IMR-90 (cell line): ENCODE measurements around the gene GRID2IP. TPM values are rescaled to one million over a fixed set of nuclear protein-coding genes. Genes with fewer than 3 reads are reported as not detected.

Source experiments
- ATAC-seq: fragments of 200-7000 bp; cut with Tn5 transposase; 2 replicates; pipeline ENCODE4 v1.9.1; 2020; ENCODE audit warnings: low read depth, mild to moderate bottlenecking, moderate library complexity
- BruUV-seq: library from RNA; stranded (reverse); fragments of 400-500 nt; replicated peaks from 2 replicates; lab custom pipeline; 2021; lab: Mats Ljungman, UMichigan
- CTCF ChIA-PET: fragments of 300-600 bp; formaldehyde crosslinking; extraction: SDS; loops from one replicate; lab custom pipeline; 2021; ENCODE audit warnings: antibody characterized with exemption; lab: Yijun Ruan, JAX
- POLR2A ChIA-PET: fragments of 300-600 bp; sonication (Branson Sonifier 250); formaldehyde crosslinking; loops from one replicate; lab custom pipeline; 2022; ENCODE audit warnings: antibody characterized with exemption; ENCODE audit not compliant: unreplicated experiment; lab: Charles Lee
- DNase-seq: peaks from one replicate; pipeline ENCODE4 v3.0.0; 2013
- H2AFZ ChIP-seq: replicated peaks from 2 replicates; pipeline ENCODE3; 2013; ENCODE audit warnings: low read length, mild to moderate bottlenecking; ENCODE audit not compliant: poor library complexity
- H2AK5ac ChIP-seq: 2 replicates; pipeline ENCODE4 v1.6.1; 2013; ENCODE audit warnings: low read depth, low read length, inconsistent platforms
- H2AK9ac ChIP-seq: replicated peaks from 2 replicates; pipeline ENCODE3; 2013; ENCODE audit warnings: mild to moderate bottlenecking, low read depth, low read length, moderate library complexity; ENCODE audit not compliant: poor library complexity
- H2BK120ac ChIP-seq: 2 replicates; pipeline ENCODE4 v1.6.1; 2013; ENCODE audit warnings: low read depth, low read length, inconsistent platforms
- H2BK15ac ChIP-seq: 3 replicates; pipeline ENCODE4 v1.6.1; 2013; ENCODE audit warnings: low read depth, low read length, inconsistent platforms
- H2BK20ac ChIP-seq: 2 replicates; pipeline ENCODE4 v1.6.1; 2013; ENCODE audit warnings: low read depth, mild to moderate bottlenecking, inconsistent platforms, low read length, moderate library complexity
- H2BK5ac ChIP-seq: 2 replicates; pipeline ENCODE4 v1.6.1; 2013; ENCODE audit warnings: mild to moderate bottlenecking, low read depth, low read length, inconsistent platforms; ENCODE audit not compliant: poor library complexity, severe bottlenecking
- H3K14ac ChIP-seq: replicated peaks from 2 replicates; pipeline ENCODE4 v1.6.1; 2013; ENCODE audit warnings: low read depth, low read length, inconsistent platforms
- H3K18ac ChIP-seq: 2 replicates; pipeline ENCODE4 v1.6.1; 2013; ENCODE audit warnings: low read depth, low read length, control low read depth
- H3K23ac ChIP-seq: 2 replicates; pipeline ENCODE4 v1.6.1; 2013; ENCODE audit warnings: low read depth, low read length, inconsistent platforms
- H3K27ac ChIP-seq: 2 replicates; pipeline ENCODE4 v1.5.1; 2013; ENCODE audit warnings: mild to moderate bottlenecking, control low read depth, low read length; ENCODE audit not compliant: insufficient read depth
- H3K27me3 ChIP-seq: 2 replicates; pipeline ENCODE4 v1.6.1; 2013; ENCODE audit warnings: low read length; ENCODE audit not compliant: control insufficient read depth, insufficient read depth
- H3K36me3 ChIP-seq: 2 replicates; pipeline ENCODE4 v1.6.1; 2013; ENCODE audit warnings: low read length, mixed read lengths; ENCODE audit not compliant: control insufficient read depth, insufficient read depth
- H3K4ac ChIP-seq: 2 replicates; pipeline ENCODE4 v1.6.1; 2013; ENCODE audit warnings: low read depth, low read length, inconsistent platforms
- H3K4me1 ChIP-seq: 2 replicates; pipeline ENCODE4 v1.6.1; 2013; ENCODE audit warnings: low read length, mixed read lengths; ENCODE audit not compliant: control insufficient read depth, insufficient read depth
- H3K4me2 ChIP-seq: 2 replicates; pipeline ENCODE4 v1.6.1; 2013; ENCODE audit warnings: low read depth, mild to moderate bottlenecking, control low read depth, low read length, moderate library complexity
- H3K4me3 ChIP-seq: 2 replicates; pipeline ENCODE4 v1.5.1; 2013; ENCODE audit warnings: low read depth, mild to moderate bottlenecking, control low read depth, low read length, moderate library complexity; ENCODE audit not compliant: insufficient read depth
- H3K56ac ChIP-seq: 2 replicates; pipeline ENCODE4 v1.6.1; 2013; ENCODE audit warnings: low read length, inconsistent platforms; ENCODE audit not compliant: insufficient read depth; ENCODE audit errors: extremely low read depth
- H3K79me1 ChIP-seq, 2 experiments: 2 replicates each; pipeline ENCODE4 v1.6.1; 2013; ENCODE audit warnings: low read length in 2 of 2, inconsistent platforms in 1 of 2, low read depth in 1 of 2
- H3K9ac ChIP-seq: 2 replicates; pipeline ENCODE4 v1.6.1; 2013; ENCODE audit warnings: low read depth, low read length, control low read depth
- H3K9me1 ChIP-seq: 2 replicates; pipeline ENCODE4 v1.6.1; 2013; ENCODE audit warnings: low read length, inconsistent platforms; ENCODE audit not compliant: insufficient read depth
- H3K9me3 ChIP-seq: 2 replicates; pipeline ENCODE4 v1.6.1; 2013; ENCODE audit warnings: low read length; ENCODE audit not compliant: control insufficient read depth, insufficient read depth
- H4K20me1 ChIP-seq: 2 replicates; pipeline ENCODE4 v1.6.1; 2013; ENCODE audit warnings: low read length, inconsistent platforms; ENCODE audit not compliant: insufficient read depth
- H4K5ac ChIP-seq: 2 replicates; pipeline ENCODE4 v1.6.1; 2013; ENCODE audit warnings: mild to moderate bottlenecking, low read depth, low read length, control low read depth
- H4K8ac ChIP-seq, 2 experiments: 2 replicates each; pipeline ENCODE4 v1.6.1; 2013; ENCODE audit warnings: low read depth in 2 of 2, low read length in 2 of 2, control low read depth in 1 of 2, inconsistent platforms in 1 of 2
- H4K91ac ChIP-seq: 2 replicates; pipeline ENCODE4 v1.6.1; 2013; ENCODE audit warnings: low read depth, low read length, inconsistent platforms; ENCODE audit not compliant: insufficient read depth
- BHLHE40 ChIP-seq: fragments of 150-350 bp; IDR thresholded peaks from 2 replicates; pipeline ENCODE4 v1.6.1; 2016; ENCODE audit warnings: mild to moderate bottlenecking, low read depth, low read length
- CTCF ChIP-seq: conservative IDR thresholded peaks from 2 replicates; pipeline ENCODE4 v1.5.1; 2012; ENCODE audit warnings: mild to moderate bottlenecking, low read depth, low read length, improper control_type of control experiment
- ELK1 ChIP-seq: fragments of 150-350 bp; IDR thresholded peaks from 2 replicates; pipeline ENCODE4 v1.6.1; 2016; ENCODE audit warnings: low read depth, mild to moderate bottlenecking, low read length, moderate library complexity, borderline replicate concordance
- MAFK ChIP-seq: IDR thresholded peaks from 2 replicates; pipeline ENCODE4 v1.6.1; 2012; ENCODE audit warnings: low read depth, low read length, improper control_type of control experiment
- WGBS, 2 experiments: methylation state at CpG; one replicate each; pipeline versions ENCODE4 v1.1.5 to v1.1.7; 2013; ENCODE audit warnings: missing lambda C conversion rate in 2 of 2; ENCODE audit not compliant: insufficient read length in 1 of 2; ENCODE audit errors: extremely low coverage in 2 of 2; 5-methylcytosine and 5-hydroxymethylcytosine counted together
- dilution Hi-C: fragments of 300-500 bp; cut with HindIII; formaldehyde crosslinking; loops from one replicate; pipeline ENCODE4 v1.14.3; 2018; ENCODE audit warnings: low sequenced_read_pairs; ENCODE audit not compliant: unreplicated experiment
- in situ Hi-C: fragments of 300-500 bp; cut with MboI; formaldehyde crosslinking; loops from 3 replicates; pipeline ENCODE4 v1.14.3; 2019; ENCODE audit warnings: low sequenced_read_pairs, inconsistent platforms, mixed read lengths
- intact Hi-C: fragments of 100-400 bp; cut with micrococcal nuclease; formaldehyde crosslinking; loops from 2 replicates; pipeline ENCODE4 v1.10.0; 2022
- polyA plus RNA-seq, 3 experiments: library from polyadenylated mRNA; depleted of rRNA; stranded (reverse); fragments of >200 nt; gene quantifications; 2 replicates each; pipeline ENCODE4 v1.2.3, GENCODE V29; 2012; ENCODE audit warnings: low replicate concordance in 1 of 3
- total RNA-seq: library from RNA; depleted of rRNA; stranded (reverse); fragments of >200 nt; gene quantifications from 2 replicates; pipeline ENCODE4 v1.2.3, GENCODE V29; 2012

Gene GRID2IP
- total and polyA plus RNA-seq, 2 of the 4 experiments (the other 2 are of a cell fraction): not detected

GRCh38 chr7:6579446-6579845 lies 28.2 kb upstream of the GRID2IP start:
- H2BK5ac ChIP-seq: no peak overlapping the region
- no peak overlapping the region for H2BK120ac ChIP-seq
- no peak overlapping the region for H4K8ac ChIP-seq
- H2AK5ac ChIP-seq: no peak overlapping the region; the same call in 1 of the 2 replicates
- no peaks in the 10 kb centered on the region for H4K20me1 ChIP-seq
- TF ChIP-seq CTCF (peak; percentile 24; the same call in 1 of the 2 replicates), BHLHE40 (no peak), ELK1 (no peak), MAFK (peak; percentile 51)
- H3K27ac ChIP-seq: no peak overlapping the region
- no peak overlapping the region for H3K14ac ChIP-seq
- in situ Hi-C loops: no loop called here
- dilution Hi-C loops: no loop called here
- H3K56ac ChIP-seq: no peak overlapping the region
- H4K5ac ChIP-seq: no peak overlapping the region
- no peak overlapping the region for H3K23ac ChIP-seq
- no peak overlapping the region for H3K18ac ChIP-seq
- DNase-seq: peak; percentile 42
- H4K91ac ChIP-seq: no peak overlapping the region
- H3K36me3 ChIP-seq: peaks cover 25% of the 10 kb centered on the region
- H3K4me1 ChIP-seq: peaks cover 6% of the 10 kb centered on the region
- H2BK15ac ChIP-seq: no peak overlapping the region
- peaks cover 4% of the 10 kb centered on the region for H3K9me1 ChIP-seq
- BruUV-seq: no TSS peak
- H2AFZ ChIP-seq: no peak overlapping the region
- H2BK20ac ChIP-seq: no peak overlapping the region
- no peak overlapping the region for H3K4me2 ChIP-seq
- intact Hi-C loops: no loop called here
- H3K9me3 ChIP-seq: no peaks in the 10 kb centered on the region
- no peak overlapping the region for H3K4ac ChIP-seq
- H3K27me3 ChIP-seq: no peaks in the 10 kb centered on the region
- ChIA-PET POLR2A (no interaction called here), CTCF (no interaction called here)
- no peak for ATAC-seq
- no peak overlapping the region for H3K9ac ChIP-seq
- no peak overlapping the region for H3K4me3 ChIP-seq
- peaks cover 0 to 19% of the 10 kb centered on the region in 2 experiments; a peak in 3 of 4 replicates for H3K79me1 ChIP-seq
- WGBS, 2 experiments: 90% methylated on average over 2 of the region's 4 CpGs; no CpG with 5 or more reads in 1 of the 2 experiments
- no peak overlapping the region for H2AK9ac ChIP-seq
